Medulla oblongata (tissue), 1 donor: ENCODE data around the gene MANF.
"Not testable (repeated sequence)": the region's sequence is repeated elsewhere in the genome, so short reads cannot be mapped to it uniquely, and the experiment has no call there.

ENCODE experiments used
- DNase-seq: peaks from one replicate; pipeline ENCODE4 v3.0.0-alpha.2; 2015; ENCODE audit errors: extremely low spot score

Gene MANF

DNA sequence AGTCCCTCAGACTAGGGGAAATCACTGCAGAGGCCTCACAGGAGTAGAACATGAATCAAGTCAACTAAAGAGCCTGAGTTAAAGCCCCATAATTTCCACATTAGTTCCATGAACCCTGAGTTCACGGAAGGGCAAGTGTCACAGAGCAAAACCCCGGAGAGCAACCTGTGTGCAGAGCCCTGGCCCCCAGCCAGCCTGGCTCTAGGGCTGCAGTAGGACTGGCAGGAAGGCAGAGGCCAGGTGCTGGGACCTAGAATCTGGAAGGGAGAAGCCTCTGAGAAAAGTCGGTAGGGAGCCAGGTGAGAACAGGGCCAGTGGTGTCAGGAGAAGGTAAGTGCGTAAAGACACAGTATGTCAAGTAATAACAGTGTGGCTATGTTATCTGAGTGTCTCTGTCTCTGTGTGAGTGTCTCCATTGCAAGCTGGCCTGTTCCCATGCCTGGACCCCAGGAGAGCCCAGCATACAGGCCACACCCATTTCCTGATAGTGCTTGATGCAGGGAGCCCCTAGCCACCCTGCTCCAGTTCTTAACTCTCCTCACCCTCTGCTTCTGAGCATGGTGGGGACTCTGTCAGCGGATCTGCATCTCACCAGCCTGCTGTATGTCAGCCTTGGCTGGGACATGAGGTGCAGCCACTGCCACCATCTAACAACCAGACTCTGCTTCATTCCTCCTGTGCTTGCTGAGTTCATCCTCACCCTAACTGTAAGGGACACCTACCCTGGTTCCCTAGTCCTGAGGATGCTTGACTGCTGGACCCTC lies 11.3 kb upstream of the MANF start:
- DNase-seq: no peak

DNA sequence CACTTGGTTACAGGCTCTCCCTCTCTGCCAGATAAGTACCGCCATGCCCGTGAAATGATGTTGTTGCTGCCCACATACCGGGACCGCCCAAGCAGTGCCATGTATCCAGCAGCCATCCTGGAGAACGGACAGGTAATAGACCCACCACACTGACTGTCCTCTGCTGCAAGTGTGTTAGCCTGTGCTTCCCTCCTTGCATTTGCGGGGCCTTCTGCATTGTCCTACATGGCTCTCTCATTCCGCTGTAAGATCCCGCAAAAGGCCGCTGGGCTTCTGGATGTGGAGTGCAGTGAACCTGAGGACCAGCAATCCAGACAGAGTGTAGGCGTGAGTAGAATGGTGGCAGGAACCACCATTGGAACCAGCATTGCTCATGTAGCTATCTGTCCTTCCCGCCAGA lies 10.6 kb upstream of the MANF start:
- no peak for DNase-seq

DNA sequence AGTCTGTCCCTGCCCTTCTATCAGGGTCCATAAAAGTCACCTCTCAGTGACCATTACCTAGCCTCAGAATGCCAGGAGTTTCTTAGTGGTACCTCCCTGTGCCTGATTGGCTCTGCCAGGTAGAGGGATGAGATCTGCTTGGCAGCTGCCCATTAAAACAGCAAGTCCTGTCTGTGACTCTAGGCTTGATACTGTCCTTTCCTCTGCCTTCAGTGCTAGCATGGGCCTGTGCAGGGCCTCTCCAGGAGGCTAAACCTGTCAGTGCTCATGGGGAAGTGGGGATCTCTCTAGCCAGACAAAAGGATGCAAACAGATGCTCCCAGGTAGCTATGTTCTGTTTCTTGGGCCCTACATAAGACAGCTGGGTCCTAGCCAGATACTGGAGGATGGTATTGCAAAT lies 10.0 kb upstream of the MANF start:
- DNase-seq: no peak

DNA sequence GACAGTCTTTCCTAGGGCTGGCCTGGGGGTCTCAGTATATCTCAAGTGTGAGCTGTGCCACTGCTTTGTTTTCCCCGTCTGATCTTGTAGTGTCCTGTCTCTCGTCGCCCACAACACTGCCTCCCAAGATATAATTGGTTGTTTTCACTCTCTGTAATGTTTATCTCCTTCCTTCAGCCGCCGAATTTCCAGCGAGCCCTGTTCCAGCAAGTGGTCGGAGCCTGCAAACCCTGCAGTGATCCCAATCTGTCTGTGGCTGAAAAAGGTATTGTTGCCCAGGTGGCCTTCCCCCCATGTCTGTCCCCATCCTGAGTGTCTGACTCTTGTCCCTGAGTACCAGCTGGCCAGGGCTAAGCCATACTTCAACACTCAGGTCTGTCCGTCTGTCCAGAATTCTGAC lies 9.5 kb upstream of the MANF start:
- no peak for DNase-seq

DNA sequence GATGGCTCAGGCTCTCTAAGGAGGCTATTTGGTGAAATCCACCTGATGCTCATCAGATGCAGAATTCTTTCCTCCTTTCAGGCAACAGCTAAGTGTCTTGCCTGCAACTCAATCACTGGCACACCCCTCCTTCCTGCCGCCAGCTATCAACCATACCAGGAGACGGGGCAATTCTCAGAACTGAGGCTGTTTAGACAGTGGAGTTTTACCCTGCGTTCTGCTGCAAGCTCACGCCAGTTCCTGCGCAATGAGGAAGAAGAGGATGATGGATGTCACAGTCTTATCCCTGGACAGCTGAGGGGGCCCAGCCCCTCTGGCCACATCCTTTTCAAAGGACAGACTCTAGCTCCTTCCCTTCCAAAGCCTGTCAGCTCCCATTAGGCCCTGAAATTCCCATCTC lies 7.0 kb upstream of the MANF start:
- DNase-seq: no peak

DNA sequence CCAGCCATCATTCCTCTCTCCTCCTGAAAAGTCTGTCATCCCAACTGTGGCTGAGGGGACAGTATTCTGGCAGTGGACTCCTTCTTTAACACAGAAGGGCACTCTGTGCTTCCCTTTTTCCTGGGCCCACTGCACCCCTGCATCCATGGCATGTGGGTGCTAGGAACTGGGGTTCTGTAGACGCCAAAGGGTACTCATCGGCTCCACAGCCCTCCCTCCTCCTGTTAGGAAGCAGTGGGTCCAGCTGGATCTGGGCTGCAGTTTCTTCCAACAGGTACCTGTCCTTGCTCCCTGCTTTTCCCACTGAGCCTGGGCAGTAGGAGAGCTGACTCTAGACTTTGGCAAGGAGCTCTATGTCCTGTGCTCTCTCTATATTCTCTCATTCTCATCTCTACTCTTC lies 6.4 kb upstream of the MANF start:
- no peak for DNase-seq

DNA sequence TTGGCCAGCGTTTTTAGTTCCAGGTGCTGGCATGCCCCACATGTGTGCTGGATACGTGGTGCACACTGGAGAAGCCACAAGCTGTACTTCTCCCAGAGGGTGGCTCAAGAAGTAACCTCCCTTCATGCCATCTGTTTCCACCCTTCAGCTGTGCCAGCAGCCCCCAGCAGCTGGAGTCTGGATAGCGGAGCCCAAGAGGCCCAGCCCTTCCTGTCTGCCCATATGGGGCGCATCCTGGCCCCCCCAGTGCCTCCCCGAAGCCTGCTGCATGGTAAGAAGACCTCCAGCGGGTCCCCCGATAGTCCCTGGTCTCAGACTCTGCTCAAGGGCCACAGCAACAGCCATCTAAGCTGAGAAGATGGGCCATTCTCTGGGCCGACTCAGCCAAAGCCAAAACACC lies 5.8 kb upstream of the MANF start:
- DNase-seq: no peak

DNA sequence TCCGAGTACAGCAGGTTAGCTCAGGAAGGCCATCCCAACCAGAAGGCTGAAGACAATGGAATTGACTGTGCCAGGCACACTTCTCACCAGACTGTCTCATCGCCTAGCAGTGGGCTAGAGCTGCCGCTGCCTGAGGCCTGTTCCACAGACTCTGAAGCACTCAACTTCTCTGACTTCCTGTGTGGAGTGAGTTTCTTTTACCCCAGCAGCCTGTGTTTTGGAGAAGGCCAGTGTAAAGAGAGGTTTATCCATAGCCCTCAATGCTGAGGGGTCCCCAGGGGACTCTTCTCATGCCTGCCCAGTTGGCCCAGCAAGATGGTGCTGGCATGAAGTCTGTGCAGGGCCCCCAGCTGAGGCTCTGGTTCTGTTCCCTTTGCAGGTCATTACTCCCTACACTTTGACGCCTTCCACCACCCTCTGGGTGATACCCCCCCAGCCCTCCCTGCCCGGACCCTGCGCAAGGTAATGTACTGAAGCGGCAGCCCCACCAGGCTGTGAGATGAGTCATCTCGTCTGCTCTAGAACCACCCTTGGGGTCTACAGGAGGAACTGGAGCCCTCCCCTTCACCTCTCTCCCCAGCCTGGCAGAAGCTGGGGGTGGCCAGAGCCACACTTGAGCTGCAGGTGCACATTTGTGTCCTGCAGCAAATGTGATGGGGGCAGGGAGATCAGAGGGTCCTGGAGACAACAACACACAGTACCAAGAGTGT lies 5.2 kb upstream of the MANF start:
- no peak for DNase-seq

DNA sequence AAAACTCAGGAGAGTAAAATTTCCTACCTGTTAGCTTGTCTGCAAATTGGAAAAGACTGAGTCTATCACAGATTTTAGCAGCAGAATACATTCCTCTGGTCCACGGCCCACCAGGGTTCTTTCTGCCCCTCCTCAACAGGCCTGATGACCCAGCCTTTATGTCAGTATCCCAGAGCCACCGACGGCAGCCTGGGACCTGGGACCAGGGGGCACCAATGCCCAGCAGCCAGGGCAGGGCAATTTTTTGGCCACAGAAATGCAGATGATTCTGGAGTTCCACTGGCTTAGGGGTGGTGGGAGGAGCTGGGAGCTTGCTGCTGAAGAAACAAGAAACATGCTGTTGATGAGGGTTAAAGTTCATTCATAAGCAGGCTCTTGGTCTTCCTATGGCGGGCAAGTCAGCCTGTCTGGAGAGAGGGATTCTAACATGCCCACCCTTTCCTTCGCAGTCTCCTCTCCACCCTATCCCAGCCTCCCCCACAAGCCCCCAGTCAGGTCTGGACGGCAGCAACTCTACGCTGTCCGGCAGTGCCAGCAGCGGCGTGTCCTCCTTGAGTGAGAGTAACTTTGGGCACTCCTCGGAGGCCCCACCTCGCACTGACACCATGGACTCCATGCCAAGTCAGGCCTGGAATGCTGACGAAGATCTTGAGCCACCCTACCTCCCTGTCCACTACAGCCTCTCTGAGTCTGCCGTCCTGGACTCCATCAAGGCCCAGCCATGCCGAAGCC lies 4.3 kb upstream of the MANF start:
- no peak for DNase-seq

DNA sequence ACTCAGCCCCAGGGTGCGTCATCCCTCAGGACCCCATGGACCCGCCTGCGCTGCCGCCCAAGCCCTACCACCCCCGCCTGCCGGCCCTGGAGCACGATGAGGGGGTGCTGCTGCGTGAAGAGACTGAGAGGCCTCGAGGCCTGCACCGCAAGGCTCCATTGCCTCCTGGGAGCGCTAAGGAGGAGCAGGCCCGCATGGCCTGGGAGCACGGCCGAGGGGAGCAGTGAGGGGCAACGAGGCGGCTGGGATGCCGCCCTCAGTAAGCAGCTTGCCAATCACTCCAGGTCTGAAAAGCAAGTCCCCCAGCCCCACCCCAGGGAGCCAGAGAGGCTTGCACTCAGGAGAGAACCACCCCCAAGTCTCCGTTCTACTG lies 3.8 kb upstream of the MANF start:
- DNase-seq: no peak

DNA sequence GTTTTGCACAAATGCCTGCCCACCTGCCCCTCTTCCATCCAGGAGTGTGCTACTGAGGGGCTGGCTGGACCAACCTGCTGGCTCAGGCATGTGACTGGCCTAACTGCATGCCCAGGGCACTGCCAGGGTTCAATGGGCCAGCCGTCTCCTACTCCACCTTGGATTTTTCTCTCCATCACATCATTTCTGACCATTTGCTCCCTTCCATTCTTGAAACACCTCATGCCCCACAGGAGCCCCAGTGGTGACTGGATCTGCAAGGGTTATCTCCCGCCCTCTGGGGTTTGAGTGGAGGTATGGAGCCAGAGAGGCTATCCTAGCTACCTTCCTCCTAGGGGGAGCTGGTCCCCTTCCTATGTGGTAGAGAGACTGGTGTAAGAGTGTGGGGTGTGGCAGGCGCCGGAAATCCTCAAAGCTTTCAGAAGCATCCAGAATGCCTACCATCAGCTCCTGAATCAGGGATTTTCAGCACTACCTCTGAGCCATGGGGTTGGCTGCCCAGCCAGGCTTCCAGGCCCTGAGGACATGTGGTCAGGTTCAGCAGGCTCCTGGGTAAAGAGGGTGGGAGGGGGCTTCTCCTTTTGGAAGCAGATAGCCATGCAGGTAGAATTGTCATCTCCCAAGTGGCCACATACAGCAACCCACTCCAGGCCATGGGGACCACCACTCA lies 2.9 kb upstream of the MANF start:
- DNase-seq: no peak

DNA sequence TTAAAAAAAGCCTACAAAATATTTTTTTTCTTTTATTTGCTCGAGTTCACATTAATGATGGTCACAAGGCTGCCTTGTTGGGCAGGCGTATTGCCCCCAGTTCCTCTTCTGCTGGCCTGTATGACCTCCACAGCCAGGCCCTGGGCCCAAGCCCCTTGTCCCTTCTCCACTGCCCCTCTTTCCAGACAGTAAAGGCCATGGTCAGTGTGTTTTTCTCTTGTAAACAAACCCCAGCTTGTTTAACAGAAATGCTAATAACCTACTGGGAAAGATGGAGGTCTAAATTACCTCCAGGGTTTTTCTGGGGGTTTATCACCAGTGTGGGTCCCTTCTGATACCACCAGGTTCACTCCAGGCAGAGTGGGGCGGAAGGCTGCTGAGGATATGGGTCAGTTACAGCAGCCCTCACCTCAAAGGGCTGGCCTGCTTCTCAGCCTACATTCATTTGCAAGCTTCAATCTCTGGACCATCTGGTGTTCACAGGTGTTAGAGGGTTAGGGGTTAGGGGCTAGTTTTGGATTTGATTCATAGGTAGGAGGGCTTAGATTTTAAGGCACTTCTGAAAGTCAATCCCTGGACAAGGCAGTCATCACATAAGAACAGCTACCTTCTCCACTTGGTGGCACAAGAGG lies 2.0 kb upstream of the MANF start:
- no peak for DNase-seq

DNA sequence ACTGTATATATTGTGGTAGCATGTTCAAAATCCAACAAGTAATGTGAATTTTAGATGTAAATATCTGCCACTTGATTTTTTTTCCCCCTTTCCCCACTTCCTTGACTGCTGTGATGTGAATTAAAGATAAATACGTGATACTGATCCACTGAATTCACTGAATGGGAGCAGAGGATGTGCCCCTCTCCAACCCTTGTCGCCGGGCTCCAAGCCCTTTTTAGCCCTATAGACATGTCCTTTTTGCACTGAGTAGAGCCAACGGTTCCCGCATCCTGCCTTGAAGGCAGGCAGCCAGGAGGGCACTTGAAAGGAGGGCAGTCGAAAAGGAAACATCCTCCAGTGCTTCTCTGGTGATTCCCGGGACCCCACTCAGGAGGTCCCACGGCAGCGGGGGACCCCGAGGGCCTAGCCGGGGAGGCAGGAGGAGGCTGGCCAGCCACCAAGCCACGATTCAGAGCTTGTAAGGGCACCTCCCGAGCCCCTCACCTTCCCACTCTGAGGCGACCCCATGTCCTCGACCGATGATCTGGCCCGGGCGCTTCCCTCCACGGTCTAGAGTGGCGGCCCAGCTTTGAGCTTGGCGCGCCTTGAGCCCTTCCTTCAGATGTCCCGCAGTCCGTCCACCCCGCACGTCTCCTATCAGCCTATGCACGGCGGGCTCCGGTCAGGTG lies 901 bp upstream of the MANF start:
- no peak for DNase-seq

DNA sequence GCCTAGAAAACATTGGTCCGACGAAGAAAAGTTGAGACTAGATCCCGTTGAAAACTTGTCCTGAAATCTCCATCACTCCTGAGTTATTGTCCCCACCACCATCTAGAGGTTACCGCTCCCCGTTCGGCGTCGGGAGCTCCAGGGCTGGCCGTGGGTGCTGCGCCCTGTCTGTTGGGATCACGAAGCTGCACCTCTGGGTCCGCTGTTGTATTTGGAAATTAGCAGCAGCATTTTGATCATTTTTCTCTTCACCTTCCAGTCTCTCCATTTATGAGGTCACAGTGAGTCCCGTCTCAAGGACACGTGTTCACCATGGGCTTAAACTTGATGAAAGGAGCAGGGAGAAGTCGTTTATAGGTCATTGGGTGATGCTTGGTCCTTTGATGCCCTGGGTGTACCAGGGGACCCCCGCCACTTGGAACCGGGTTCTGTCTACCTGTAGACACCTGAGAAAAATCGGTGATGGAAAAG lies 565 bp downstream of the MANF start:
- DNase-seq: no peak

DNA sequence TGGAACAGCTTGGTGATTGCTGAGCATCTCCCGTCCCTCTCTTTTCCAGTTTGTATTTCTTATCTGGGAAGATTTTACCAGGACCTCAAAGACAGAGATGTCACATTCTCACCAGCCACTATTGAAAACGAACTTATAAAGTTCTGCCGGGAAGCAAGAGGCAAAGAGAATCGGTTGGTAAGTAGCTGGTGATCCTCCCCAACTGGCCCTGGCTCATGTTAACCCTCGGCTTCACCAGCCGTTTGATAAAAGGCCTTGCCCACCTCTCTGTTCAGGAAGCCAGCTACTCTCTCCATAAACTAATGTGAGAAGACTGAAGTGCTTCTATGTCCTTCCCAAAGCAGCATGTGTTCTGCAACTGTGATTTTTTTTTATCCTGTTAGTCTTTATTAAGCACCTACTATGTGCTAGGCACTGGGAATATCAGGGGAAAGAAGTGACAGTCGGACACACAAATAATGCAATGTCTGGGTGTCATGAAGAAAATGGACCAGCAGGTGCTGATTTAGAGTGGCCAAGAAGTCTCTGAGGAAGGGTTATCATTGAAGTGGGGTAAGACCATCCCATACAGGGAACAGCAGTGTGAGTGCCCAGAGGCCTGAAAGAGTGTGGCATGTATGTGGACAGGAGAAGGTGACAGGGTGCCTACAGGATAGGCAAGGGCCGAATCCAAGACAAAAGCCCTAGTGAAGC lies 1.2 kb downstream of the MANF start:
- DNase-seq: no peak

DNA sequence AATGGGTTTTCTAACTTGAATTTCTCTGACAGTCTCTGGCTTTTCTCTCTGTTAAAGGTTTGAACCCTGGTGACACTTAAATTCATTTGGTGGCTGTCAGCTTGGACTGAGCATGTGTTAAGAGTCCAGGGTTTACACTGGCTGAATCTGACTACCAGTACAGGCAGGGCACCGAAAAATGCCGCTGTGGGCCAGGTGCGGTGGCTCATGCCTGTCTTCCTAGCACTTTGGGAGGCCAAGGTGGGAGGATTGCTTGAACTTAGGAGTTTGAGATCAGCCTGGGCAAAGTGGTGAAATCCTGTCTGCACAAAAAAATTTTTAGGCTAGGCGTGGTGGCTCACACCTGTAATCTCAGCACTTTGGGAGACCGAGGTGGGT lies 1.8 kb downstream of the MANF start:
- DNase-seq: no peak

DNA sequence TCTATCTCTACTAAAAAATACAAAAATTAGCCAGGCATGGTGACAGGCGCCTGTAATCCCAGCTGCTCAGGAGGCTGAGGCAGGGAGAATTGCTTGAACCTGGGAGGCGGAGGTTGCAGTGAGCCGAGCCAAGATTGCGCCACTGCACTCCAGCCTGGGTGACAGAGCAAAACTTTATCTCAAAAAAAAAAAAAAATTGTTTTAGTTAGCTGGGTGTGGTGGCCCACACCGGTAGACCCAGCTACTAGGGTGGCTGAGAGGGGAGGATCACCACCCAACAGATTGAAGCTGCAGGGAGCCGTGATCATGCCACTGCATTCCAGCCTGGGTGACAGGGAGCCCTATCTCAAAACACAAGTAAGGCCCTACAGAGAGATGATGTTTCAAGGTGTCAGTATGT lies 2.2 kb downstream of the MANF start:
- not testable (repeated sequence) for DNase-seq

DNA sequence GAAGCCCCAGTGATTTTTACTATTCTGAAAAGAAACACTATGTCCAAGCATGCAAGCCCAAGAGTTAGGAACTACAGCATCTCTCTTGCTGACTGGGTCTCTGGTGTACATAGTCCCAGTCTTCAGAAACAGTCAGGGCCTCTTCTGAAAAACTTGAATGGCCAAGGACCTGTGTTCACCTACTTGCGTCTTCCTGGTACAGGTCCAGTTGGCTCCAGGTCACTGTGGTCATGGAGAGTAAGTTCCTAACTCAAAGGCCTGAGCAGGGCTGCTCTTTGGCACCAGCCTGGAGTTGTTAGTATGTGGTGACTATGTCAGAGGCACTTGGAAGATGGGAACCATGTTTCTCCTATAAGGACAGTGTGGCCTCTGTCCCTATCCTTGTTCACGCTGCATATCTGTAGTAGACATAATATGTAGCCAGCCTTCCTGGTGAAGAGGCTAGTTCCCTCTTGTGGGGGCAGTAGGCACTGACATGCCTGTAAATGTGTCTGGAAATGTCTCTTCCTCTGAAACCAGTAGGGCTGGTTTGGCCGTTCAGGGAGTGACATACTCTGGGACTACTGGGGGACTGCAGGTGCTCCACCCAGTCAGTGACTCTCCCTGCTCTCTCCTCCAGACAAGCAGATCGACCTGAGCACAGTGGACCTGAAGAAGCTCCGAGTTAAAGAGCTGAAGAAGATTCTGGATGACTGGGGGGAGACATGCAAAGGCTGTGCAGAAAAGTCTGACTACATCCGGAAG lies 3.4 kb downstream of the MANF start:
- no peak for DNase-seq

DNA sequence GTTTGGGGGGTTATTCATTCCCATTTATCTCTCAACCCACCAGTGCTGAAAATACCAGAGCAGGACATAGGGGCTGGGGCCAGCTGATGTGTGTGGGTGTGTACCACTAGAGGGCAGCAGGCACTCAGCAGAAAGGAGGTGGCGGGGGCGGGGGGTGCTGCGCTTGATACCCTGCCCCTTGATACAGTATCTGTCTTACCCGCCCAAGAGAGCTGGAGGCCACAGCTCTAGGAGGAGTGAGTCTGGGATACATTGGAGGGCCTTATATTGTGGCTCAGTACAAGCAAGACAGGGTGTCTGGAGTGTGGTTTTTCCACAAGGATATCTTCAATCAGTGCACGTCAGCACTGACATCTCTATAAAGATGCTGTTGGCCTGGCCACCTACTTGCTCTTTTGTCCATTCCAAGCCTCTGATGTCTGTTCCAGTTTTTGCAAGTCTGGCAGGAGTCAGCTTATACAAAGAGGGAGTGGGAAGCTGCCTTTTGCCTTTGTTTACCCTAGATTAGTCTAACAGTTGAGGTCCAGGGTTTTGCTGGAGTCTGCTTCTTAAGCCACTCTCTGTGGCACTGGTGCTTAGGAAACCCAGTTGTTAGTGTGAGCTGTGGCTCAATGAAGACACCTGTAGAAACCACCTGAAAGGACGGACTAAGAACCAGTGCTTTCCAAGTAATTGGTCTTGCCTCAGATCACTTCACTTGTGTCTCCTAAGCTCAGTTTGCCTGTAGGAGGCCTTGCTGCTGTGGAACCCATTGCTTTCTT lies 4.5 kb downstream of the MANF start:
- peak; percentile 58 for DNase-seq
